Activated CD4-positive, alpha-beta T cell treated with anti-CD3 and anti-CD28 coated beads, Interleukin-2, amount 50 U/mL, for 1 hour (primary cell): ENCODE data around the gene TTC31.
A peak's percentile ranks its signal among the peaks of the same experiment; 100 is the strongest.

ENCODE experiments used
- DNase-seq: peaks from one replicate; pipeline ENCODE4 v3.0.0-alpha.2; 2020

Gene TTC31

GRCh38 chr2:74527741-74528140 lies 44.9 kb downstream of the TTC31 start:
- DNase-seq: no peak

DNA sequence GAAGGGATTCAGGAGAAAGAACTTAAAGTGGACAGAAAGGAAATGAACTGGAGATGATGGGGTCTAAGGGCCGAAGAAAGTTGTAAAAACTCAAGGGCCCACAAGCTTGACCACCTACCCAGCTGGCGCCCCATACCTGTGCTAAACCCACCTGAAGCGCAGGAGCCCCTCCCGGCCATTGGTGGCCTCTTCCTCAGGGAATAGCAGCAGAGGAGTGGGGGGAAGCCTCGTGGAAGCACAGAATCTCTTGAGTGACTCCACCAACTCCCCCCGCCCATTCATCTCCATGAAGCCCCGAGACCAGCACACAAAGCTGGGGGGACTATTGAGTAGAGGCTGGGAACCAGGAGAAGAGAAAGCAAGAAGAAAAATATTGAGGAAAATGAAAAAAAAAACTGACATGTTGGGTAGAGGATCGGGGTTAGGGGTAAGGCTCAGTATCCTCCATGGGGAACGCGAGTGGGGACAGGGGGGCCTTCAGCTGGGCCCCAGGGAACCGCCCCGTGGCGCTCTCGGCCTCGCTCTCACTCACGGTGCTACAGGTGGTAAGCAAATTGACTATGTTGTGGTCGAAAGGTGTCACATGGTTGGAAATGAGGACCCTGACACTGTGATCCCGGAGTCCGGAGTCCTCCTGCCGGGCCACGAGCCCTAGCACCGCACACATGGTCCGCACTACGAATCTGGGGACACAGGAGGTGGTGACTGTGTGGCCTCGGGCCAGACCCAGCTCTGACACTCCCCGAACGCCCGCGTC lies 45.9 kb downstream of the TTC31 start:
- DNase-seq: no peak

DNA sequence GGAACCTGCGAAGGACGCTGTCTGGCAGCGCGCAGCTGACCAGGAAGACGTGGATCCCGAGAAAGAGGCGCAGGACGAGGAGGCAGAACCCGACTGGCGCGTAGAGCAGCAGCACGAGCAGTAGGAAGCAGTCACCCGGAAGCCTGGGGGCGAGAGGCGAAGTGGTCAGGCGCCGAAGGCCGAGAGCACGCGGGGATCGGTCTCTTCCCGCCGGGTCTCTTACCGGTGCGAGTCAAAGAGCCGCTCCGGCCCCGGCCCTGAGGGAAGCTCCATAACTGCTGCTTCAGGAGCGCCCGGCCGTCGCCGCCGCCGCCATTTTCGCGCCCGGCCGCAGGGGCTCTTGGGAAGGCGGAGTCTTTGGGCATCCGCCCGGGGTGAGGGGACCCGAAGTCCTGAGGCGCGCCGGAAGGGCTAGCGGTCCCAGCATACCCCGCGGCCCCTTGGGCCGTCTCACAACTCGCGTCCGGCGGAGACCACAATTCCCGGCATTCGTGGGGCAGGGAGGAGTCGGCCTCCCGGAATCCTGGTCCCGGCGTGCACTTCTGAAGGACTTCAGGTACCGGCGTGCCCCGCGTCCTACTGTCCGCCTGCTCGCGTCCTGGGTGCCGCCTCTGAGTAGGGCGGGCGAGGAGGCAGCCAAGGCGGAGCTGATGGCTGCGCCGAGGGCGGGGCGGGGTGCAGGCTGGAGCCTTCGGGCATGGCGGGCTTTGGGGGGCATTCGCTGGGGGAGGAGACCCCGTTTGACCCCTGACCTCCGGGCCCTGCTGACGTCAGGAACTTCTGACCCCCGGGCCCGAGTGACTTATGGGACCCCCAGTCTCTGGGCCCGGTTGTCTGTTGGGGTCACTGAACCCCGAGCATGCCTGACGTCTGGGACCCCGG lies 46.7 kb downstream of the TTC31 start, which contains the start of the genes AUP1 and HTRA2:
Gene AUP1, minus strand, starts transcription at position 350 of the 882 bp plus-strand sequence. Its CDS starts 77 bp downstream, at position 273.
Gene HTRA2, plus strand, starts transcription at position 577 of the 882 bp plus-strand sequence. Its CDS starts 74 bp downstream, at position 651.
- peak; percentile 81 for DNase-seq

GRCh38 chr2:74530239-74531187 lies 47.6 kb downstream of the TTC31 start:
- DNase-seq: peak; percentile 43

- DNase-seq: no peak
Observed at GRCh38 chr2:74531666-74532065, 48.8 kb downstream of the TTC31 start.

GRCh38 chr2:74532222-74532621 lies 49.3 kb downstream of the TTC31 start:
- DNase-seq: no peak

DNA sequence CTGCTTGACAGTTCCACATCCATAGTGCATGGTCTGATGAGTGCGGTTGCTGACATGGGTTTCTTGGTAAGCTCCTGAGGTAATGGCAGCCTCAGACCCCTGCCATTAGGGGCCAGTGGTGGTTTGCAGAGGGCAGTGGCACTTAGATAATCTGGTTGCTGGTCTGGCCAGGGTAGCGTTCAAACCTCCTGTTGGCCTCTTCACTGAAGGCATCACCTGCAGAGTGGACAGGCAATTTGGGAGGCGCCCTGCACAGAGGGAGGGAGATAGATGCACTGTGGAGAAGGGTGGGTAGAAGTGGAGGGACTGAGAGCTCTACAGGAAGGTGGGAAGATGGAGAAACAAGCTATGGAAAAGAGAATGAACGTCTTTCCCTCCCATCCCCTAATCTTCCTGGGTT lies 50.6 kb downstream of the TTC31 start:
- DNase-seq: no peak

- no peak for DNase-seq
Observed at GRCh38 chr2:74534411-74534810, 51.5 kb downstream of the TTC31 start.

DNA sequence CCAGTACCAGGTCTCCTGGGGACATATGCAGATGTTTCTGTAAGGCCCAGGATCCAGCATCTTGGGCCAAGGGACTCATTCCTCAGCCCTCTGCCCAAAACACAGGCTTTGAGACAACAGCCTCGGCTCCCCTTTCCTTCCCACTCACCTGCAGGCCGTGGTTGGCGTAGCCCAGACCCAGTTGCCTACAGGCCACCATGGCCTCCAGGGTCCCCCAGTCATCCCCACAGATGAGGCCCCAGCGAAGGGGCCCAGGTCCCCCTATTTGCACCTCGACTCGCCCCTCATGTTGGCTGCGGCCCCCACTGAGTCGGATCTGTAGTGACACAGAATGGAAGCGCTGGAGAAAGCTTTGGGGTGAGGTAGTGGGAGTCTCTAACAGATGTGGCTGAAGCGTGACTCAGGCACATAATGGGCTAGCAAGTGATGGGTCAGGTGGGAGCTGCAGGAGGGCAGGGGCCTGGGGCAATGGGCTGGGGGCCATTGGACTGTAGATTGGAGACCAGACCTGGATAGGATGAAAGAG lies 52.6 kb downstream of the TTC31 start:
- no peak for DNase-seq

- DNase-seq: no peak
Observed at GRCh38 chr2:74536166-74536950, 53.5 kb downstream of the TTC31 start.

DNA sequence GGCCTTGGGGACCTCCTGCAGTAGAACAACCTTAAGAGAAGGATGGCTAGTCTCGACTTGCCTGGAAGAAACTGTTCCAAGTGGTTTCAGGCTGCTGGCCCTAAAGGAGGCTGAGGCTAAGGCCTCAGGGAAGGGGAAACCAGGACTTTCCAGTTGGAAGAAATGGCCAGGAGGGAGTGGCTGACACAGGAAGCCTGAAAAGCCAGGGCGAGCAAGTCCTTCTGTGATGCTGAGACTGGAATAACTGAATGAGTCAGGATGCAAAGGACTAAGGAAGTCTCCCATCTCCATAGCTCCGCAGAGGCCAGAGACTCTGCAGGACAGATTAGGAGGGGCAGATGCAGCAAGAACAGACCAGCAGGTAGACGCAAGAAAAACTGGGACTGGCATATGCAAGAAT lies 54.3 kb downstream of the TTC31 start:
- no peak for DNase-seq

GRCh38 chr2:74538881-74539339 lies 56.0 kb downstream of the TTC31 start:
- no peak for DNase-seq

DNA sequence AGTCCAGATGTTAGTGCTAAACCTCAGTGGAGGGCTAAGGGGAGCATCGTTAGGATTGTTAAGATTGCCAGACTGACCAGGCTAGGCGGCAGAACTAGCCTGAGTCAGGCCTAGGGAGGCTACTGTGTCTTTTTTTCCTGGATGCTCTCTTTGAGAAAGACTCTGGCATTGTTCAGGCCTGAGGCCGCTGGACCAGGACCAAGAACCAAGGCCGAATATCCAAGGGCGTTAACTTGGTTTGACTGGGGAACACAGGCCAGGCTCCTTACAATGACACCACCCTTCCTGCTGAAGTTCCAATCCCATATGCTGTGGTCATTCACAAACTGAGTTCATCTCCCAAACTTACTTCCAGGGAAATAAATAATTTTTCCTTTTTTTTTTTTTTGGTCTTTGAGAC lies 57.4 kb downstream of the TTC31 start:
- DNase-seq: no peak

DNA sequence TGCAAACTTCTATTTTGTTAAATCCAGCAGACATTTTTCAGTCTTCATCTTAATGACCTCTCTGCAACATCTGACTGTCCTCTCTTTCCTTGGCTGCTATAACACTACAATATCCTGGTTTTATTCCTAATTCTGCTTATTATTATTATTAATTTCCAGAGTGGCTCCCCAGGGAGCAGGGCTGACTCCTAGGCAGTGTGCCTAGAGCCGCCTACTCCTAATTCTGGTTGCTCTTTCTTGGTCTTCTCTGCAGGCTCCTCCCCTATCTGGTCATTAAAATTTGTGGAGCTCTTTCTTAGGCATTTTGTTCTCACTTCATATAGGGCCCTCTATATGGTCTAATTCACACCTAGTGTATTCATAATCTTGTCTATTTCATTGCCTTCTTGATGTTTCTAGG lies 60.1 kb downstream of the TTC31 start:
- no peak for DNase-seq
